ENCODE results near the gene IL27RA.

GRCh38 chr19:14015524-14016035 is 16.0 kb upstream of the IL27RA start:
- no peak for TF ChIP-seq POLR2AphosphoS5 (IDR thresholded peaks at IDR 0.05; ENCODE audit: insufficient read depth, low read depth, low read length)
- TF ChIP-seq CTCF (IDR thresholded peaks at IDR 0.05; ENCODE audit: extremely low read depth in 1 of 2, insufficient read depth in 1 of 2, low read depth in 1 of 2, low read length in 2 of 2): no peak

Data from endothelial cell of umbilical vein (primary cell).